Sigmoid colon (tissue), 7 donors: ENCODE data around the gene MED25. TPM values are rescaled to one million over a fixed set of nuclear protein-coding genes. Genes with fewer than 3 reads are reported as not detected.
A peak's percentile ranks its signal among the peaks of the same experiment; 100 is the strongest.

Experiments used
- DNase-seq: peaks from one replicate; pipeline ENCODE4 v3.0.0-alpha.2; 2019
- H3K27ac ChIP-seq, 4 donors: fragments of 200-600 bp; sonication (generic); one replicate each; pipeline ENCODE4 v1.5.1; 2016 to 2019; ENCODE audit warnings: mild to moderate bottlenecking in 1 of 4
- H3K27me3 ChIP-seq, 3 donors: fragments of 200-600 bp; sonication (generic); one replicate each; pipeline ENCODE4 v1.5.1; 2019; ENCODE audit warnings: mild to moderate bottlenecking in 1 of 3
- H3K36me3 ChIP-seq, 4 donors: fragments of 200-600 bp; sonication (generic); one replicate each; pipeline ENCODE4 v1.5.1; 2016 to 2019
- H3K4me1 ChIP-seq, 4 donors: fragments of 200-600 bp; sonication (generic); one replicate each; pipeline ENCODE4 v1.5.1; 2017 to 2019
- H3K4me3 ChIP-seq, 4 donors: fragments of 200-600 bp; sonication (generic); one replicate each; pipeline ENCODE4 v1.5.1; 2017 to 2019; ENCODE audit warnings: mild to moderate bottlenecking in 2 of 4, moderate library complexity in 1 of 4
- H3K9me3 ChIP-seq, 4 donors: fragments of 200-600 bp in 3 of 4; sonication (generic) in 3 of 4; one replicate each; pipeline versions ENCODE4 v1.5.1 to v1.6.1; 2013 to 2019
- EP300 ChIP-seq, 4 donors: sonication (generic); formaldehyde crosslinking; IDR thresholded peaks; one replicate each; pipeline ENCODE4 v1.6.1; 2017; ENCODE audit warnings: antibody characterized with exemption in 4 of 4
- POLR2A ChIP-seq, 2 donors: fragments of 450-650 bp; IDR thresholded peaks; one replicate each; pipeline ENCODE4 v1.6.1; 2016; ENCODE audit warnings: antibody characterized with exemption in 2 of 2, mild to moderate bottlenecking in 2 of 2, moderate library complexity in 2 of 2
- POLR2AphosphoS5 ChIP-seq, 4 donors: sonication (generic); formaldehyde crosslinking; IDR thresholded peaks; one replicate each; pipeline ENCODE4 v1.6.1; 2017; ENCODE audit warnings: antibody characterized with exemption in 4 of 4
- WGBS, 2 donors: extraction: QIAGEN DNeasy Blood & Tissue Kit; methylation state at CpG; one replicate each; pipeline ENCODE4 v1.1.7; 2013; 5-methylcytosine and 5-hydroxymethylcytosine counted together
- intact Hi-C: fragments of 100-400 bp; cut with DNase I; formaldehyde crosslinking; loops from one replicate; pipeline ENCODE4 v1.15.1; 2023
- polyA plus RNA-seq, 3 donors: library from polyadenylated mRNA; stranded (reverse); fragments of 200-250 nt; gene quantifications; one replicate each; pipeline ENCODE4 v1.2.3, GENCODE V29; 2013
- total RNA-seq, 4 donors: library from RNA; depleted of rRNA; stranded (reverse); fragments of >200 nt; gene quantifications; one replicate each; pipeline ENCODE4 v1.1.0, GENCODE V29; 2016
- TF ChIP-seq, protein P1 (sequence below), 4 experiments: fragments of 450-650 bp in 3 of 4; fragments of 200-600 bp in 1 of 4; IDR thresholded peaks; one replicate each; pipeline ENCODE4 v1.5.1; 2016 to 2019; ENCODE audit warnings: antibody characterized with exemption in 4 of 4, mild to moderate bottlenecking in 3 of 4, moderate library complexity in 2 of 4
- donor health status: healthy with polysubstance abuse.
- donor health status: Bipolar disorder and iron deficiency.
- donor health status: healthy.

The MED25 gene
- total and polyA plus RNA-seq, 7 donors, result 17.8 to 45.4 (median 23.3) TPM

DNA sequence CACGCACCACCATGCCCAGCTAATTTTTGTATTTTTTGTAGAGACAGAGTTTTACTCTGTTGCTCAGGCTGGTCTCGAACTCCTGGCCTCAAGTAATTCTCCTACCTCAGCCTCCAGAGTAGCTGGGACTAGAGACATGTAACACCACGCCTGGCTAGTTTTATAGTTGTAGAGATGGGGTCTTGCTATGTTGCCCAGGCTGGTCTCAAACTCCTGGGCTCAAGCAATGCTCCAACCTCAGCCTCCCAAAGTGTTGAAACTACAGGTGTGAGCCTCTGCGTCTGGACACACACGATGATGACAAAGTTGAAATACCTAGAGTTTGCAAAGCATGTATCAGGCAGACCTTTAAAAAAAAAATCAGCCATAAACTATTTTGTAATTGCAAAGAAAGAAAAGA, 28.3 kb downstream of the MED25 start:
- no peak for DNase-seq
- intact Hi-C loops, result no loop called here
- no peak for TF ChIP-seq POLR2A (IDR thresholded peaks at IDR 0.05)
- TF ChIP-seq POLR2AphosphoS5 (IDR thresholded peaks at IDR 0.05), result no peak
- TF ChIP-seq, protein P1, sequence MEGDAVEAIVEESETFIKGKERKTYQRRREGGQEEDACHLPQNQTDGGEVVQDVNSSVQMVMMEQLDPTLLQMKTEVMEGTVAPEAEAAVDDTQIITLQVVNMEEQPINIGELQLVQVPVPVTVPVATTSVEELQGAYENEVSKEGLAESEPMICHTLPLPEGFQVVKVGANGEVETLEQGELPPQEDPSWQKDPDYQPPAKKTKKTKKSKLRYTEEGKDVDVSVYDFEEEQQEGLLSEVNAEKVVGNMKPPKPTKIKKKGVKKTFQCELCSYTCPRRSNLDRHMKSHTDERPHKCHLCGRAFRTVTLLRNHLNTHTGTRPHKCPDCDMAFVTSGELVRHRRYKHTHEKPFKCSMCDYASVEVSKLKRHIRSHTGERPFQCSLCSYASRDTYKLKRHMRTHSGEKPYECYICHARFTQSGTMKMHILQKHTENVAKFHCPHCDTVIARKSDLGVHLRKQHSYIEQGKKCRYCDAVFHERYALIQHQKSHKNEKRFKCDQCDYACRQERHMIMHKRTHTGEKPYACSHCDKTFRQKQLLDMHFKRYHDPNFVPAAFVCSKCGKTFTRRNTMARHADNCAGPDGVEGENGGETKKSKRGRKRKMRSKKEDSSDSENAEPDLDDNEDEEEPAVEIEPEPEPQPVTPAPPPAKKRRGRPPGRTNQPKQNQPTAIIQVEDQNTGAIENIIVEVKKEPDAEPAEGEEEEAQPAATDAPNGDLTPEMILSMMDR (IDR thresholded peaks at IDR 0.05), result no peak
- no peak for TF ChIP-seq EP300 (IDR thresholded peaks at IDR 0.05)
- no peaks in the 10 kb centered on the region for H3K27me3 ChIP-seq
- H3K9me3 ChIP-seq, result no peaks in the 10 kb centered on the region
- WGBS, 2 donors, result 58 to 82% methylated on average over 5 of the region's 5 CpGs
- no peaks in the 10 kb centered on the region for H3K36me3 ChIP-seq
- H3K27ac ChIP-seq, result no peak overlapping the region
- H3K4me3 ChIP-seq, result no peak overlapping the region
- peaks cover 0 to 9% (median 6%) of the 10 kb centered on the region in 4 donors for H3K4me1 ChIP-seq

DNA sequence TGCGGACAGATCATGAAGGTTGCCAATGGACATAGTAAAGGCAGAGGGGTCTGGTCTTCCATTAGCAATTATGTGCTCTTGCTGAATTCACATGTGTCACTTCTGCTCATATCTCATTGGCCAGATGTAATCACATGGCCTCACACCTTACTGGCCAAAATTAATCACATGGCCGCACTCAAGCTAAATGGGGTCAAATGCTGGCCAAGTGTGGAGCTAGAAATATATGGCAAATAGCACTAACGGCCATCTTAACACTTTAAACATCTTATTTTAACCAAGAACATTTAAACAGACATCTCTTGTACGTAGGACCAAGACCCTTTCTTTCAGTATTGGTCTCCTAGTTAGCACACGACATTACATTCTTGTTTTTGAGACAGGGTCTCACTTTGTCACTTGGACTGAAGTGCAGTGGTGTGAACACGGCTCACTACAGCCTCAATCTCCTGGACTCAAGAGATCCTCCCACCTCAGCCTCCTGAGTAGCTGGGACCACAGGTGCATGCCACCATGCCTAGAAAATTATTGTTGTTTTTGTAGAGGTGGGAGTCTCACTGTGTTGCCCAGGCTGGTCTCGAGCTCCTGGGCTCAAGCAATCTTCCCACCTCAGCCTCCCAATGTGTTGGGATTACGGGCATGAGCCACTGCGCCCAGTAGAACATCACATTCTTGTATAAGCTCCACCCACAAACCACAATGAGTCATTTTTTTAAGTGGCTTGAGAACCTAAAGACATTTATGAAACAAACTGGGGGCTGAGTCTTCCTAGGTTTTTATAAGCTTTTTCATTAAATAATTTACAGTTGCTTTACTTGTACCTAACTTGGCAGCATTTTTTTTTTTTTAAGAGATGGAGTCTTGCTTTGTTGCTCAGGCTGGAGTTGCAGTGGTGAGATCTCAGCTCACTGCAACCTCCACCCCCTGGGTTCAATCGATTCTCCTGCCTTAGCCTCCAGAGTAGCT, 29.9 kb downstream of the MED25 start:
- WGBS, 2 donors, result 82 to 86% methylated on average over 10 of the region's 10 CpGs
- Histone ChIP-seq H3K4me3 (no peak overlapping the region), H3K9me3 (no peaks in the 10 kb centered on the region), H3K4me1 (peaks cover 0 to 22% (median 18%) of the 10 kb centered on the region in 4 donors), H3K27ac (no peak overlapping the region), H3K36me3 (no peaks in the 10 kb centered on the region), H3K27me3 (no peaks in the 10 kb centered on the region)
- no peak for DNase-seq
- TF ChIP-seq POLR2AphosphoS5 (IDR thresholded peaks at IDR 0.05) (no peak), EP300 (IDR thresholded peaks at IDR 0.05) (no peak), POLR2A (IDR thresholded peaks at IDR 0.05) (no peak)
- TF ChIP-seq, protein P1 (IDR thresholded peaks at IDR 0.05), result no peak
- intact Hi-C loops, result no loop called here

DNA sequence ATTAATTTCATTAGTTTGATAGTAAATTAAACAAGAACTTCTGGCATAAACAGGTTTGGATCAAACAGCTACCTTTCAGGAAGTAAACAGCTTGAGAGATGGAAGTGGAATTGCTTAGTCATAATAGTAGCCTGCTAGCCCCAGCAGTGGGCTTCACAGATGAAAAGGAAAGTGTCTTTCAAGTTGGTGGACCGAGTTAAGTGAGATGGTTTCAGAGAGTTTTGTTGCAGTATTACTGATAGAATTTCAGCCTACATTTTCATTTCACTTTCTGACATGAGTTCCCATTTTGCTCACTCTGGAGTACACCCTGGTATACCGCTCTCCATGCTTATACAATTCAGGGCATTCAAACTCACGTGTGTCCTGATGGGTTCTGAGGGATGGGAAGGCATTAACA, 30.8 kb downstream of the MED25 start:
- no peak overlapping the region for H3K27ac ChIP-seq
- intact Hi-C loops, result no loop called here
- DNase-seq, result no peak
- no peaks in the 10 kb centered on the region for H3K9me3 ChIP-seq
- TF ChIP-seq EP300 (IDR thresholded peaks at IDR 0.05) (no peak), POLR2AphosphoS5 (IDR thresholded peaks at IDR 0.05) (no peak), POLR2A (IDR thresholded peaks at IDR 0.05) (no peak)
- TF ChIP-seq, protein P1 (IDR thresholded peaks at IDR 0.05), result no peak
- 86% methylated on average over 3 of the region's 3 CpGs for WGBS, 2 donors
- no peaks in the 10 kb centered on the region for H3K27me3 ChIP-seq
- no peaks in the 10 kb centered on the region for H3K36me3 ChIP-seq
- no peak overlapping the region for H3K4me3 ChIP-seq
- H3K4me1 ChIP-seq, result peaks cover 0 to 31% (median 27%) of the 10 kb centered on the region in 4 donors

DNA sequence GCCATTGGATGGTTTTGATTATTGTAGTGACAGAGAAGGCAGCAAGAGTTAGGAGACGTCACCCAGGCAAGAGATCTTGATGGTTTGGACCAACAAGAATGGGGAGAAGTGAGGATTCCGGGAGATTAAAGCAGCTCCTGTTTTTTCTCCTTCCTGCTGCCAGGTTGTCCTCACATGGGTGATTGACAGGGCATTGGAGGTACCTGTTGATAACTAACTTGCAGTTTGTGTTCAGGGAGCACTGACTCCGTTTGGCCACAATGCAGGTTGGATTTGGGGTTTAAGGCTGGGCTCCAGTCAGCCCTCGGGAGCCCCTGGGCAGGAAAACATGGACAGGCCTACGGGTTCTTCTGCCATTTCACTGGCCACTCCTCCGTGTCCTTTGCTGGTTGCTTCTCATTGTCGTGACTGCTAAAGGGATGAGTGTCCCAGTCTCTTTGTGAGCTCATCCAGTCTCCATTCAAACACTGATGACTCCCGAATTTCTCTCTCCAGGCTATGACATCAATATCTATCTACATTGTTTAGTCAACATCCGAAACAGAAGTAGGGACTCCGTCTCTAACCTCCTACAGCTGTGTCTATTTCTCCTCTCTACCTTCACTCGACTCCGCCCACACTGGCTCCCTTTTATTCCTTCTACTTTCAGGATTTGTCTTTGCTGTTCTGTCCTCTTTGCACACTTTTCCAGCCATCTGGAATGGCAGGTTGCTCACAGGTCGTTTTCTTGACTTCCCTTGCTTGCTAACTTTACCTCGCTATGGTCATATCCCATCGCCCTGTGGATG, 31.5 kb downstream of the MED25 start:
- Histone ChIP-seq H3K9me3 (no peaks in the 10 kb centered on the region), H3K4me3 (peak overlapping the region; percentile 76 to 100 (median 95)), H3K36me3 (peaks cover 0 to 4% (median 2%) of the 10 kb centered on the region in 4 donors), H3K27ac (peak overlapping the region; percentile 99 to 100 (median 100)), H3K4me1 (peaks cover 0 to 38% (median 33%) of the 10 kb centered on the region in 4 donors), H3K27me3 (no peaks in the 10 kb centered on the region)
- no peak for DNase-seq
- TF ChIP-seq POLR2A (IDR thresholded peaks at IDR 0.05), result no peak
- no peak for TF ChIP-seq POLR2AphosphoS5 (IDR thresholded peaks at IDR 0.05)
- intact Hi-C loops, result loop anchor here (2.0 kb wide), 1 partner anchor 31 kb away; the partner anchor contains the start of gene MED25
- WGBS, 2 donors, result 87 to 92% methylated on average over 15 of the region's 15 CpGs

DNA sequence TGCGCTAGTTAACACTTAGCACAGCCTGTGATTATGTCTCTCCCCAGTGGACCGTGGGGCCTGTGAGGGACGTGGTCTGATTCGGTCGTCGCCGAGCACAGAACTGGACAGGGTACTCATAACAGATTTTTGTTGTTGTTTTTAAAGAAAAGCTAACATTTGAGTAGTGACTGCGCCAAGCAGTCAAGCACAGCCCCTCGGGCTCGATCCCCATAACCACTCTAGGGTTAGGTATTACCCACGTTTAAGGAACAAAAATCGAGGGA, 32.1 kb downstream of the MED25 start:
- Histone ChIP-seq H3K36me3 (peaks cover 0 to 9% (median 7%) of the 10 kb centered on the region in 4 donors), H3K27ac (peak overlapping the region; percentile 99 to 100 (median 100)), H3K4me1 (peaks cover 0 to 43% (median 33%) of the 10 kb centered on the region in 4 donors), H3K4me3 (peak overlapping the region; percentile 76 to 100 (median 95)), H3K27me3 (no peaks in the 10 kb centered on the region), H3K9me3 (no peaks in the 10 kb centered on the region)
- WGBS, 2 donors, result 55 to 61% methylated on average over 12 of the region's 12 CpGs
- TF ChIP-seq EP300 (IDR thresholded peaks at IDR 0.05) (no peak), POLR2A (IDR thresholded peaks at IDR 0.05) (no peak), POLR2AphosphoS5 (IDR thresholded peaks at IDR 0.05) (no peak)
- TF ChIP-seq, protein P1 (IDR thresholded peaks at IDR 0.05), result no peak
- no peak for DNase-seq
- intact Hi-C loops, result loop anchor here (2.0 kb wide), 1 partner anchor 31 kb away; the partner anchor contains the start of gene MED25
